Measurements from ENCODE around the gene FHIT.

The FHIT gene

DNA sequence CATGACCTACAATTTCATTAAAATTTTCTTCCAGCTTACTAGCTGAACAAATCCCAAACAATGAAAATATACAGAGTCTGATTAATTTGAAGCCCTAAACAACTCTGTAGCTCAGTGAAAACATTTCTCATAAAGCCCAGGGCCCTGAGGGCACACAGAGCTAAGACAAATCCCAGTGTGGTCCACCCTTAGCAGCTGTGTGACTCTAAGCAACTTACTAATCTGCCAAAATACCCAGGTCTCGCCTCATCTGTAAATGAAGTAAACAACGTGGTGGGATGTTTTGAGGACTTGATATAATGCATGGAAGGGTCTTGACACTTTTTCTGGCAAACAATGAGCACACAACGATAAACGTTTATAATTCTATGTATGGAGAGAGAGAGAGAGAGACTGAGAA is 158.4 kb downstream of the FHIT start:
- no peak for DNase-seq (ENCODE audit: low read depth)
- TF ChIP-seq, protein P1, sequence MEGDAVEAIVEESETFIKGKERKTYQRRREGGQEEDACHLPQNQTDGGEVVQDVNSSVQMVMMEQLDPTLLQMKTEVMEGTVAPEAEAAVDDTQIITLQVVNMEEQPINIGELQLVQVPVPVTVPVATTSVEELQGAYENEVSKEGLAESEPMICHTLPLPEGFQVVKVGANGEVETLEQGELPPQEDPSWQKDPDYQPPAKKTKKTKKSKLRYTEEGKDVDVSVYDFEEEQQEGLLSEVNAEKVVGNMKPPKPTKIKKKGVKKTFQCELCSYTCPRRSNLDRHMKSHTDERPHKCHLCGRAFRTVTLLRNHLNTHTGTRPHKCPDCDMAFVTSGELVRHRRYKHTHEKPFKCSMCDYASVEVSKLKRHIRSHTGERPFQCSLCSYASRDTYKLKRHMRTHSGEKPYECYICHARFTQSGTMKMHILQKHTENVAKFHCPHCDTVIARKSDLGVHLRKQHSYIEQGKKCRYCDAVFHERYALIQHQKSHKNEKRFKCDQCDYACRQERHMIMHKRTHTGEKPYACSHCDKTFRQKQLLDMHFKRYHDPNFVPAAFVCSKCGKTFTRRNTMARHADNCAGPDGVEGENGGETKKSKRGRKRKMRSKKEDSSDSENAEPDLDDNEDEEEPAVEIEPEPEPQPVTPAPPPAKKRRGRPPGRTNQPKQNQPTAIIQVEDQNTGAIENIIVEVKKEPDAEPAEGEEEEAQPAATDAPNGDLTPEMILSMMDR (IDR thresholded peaks at IDR 0.05; ENCODE audit: low read depth, low read length, missing control alignments), result no peak
- no peak overlapping the region for H3K4me3 ChIP-seq (ENCODE audit: low read depth, low read length)

DNA sequence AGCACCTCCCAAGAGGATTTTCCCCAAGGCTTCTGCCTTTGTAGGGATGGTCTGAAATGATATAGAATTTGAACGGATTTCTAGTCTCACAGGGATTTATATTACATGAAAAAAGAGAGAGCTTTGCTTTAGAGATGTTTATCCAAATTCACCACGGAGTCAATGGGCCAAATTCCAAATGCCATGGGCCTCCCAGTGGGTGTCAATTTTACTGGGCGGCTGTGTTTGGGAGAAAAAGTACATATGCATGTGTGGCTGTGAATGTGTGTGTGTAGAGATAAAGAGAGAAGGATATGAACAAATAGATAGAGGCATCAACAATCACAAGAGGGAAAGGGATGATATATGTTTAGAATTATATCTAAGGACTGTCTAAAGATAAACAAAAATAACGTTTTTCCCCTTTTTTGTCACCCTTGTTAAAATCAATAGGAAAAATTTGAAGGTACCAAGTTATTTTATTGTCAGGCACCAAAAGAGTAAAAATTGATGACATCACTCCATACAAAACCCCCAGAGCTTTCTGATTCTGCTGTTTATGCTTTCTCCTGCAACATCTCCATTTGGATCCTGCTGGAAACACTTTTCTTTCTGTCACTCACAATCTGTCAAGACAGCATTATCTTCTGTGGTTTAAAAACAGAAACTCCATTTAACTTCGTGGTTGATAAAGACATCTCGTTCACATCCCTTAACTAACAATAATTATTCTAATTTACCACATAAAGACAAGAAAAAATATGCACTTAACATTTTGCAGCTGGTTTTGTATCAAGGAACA is 160.7 kb downstream of the FHIT start:
- DNase-seq (ENCODE audit: low read depth), result no peak
- TF ChIP-seq, protein P1 (IDR thresholded peaks at IDR 0.05; ENCODE audit: low read depth, low read length, missing control alignments), result no peak
- H3K4me3 ChIP-seq (ENCODE audit: low read depth, low read length), result no peak overlapping the region

DNA sequence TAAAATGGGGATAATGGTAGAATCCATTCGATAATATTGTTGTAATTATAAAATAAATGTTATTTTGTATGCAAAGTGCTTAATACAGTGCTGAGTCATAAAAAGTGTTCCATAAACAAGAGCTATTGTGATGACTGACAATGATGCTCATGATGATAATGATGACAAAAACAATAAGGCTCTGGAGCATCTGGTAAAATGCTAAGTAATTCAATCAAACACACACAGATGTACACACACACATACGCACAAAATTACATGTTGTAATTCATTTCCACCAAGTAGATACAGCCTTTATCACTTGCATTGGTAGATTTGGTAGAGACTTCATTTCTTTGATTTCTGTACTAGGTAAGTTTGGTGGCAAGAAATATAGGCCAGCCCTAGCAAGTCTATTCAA is 163.8 kb downstream of the FHIT start:
- TF ChIP-seq, protein P1 (IDR thresholded peaks at IDR 0.05; ENCODE audit: low read depth, low read length, missing control alignments), result no peak
- no peak overlapping the region for H3K4me3 ChIP-seq (ENCODE audit: low read depth, low read length)
- no peak for DNase-seq (ENCODE audit: low read depth)

DNA sequence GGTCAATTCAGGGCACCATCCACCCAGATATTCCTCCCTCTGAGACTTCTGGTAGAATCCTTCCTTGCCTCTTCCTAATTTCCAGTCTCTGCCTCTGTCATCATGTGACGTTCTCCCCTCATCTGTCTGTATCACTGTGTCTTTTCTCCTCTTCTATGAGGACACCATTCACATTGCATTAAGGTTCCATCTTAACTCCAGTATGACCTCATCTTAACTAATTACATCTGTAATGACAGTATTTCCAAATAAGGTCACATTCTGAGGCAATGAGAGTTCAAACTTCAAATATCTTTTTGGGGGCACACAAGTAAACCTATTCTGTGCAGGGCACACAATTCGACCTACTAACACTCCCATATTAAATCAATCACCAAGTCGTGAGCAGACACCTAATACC is 169.7 kb downstream of the FHIT start:
- no peak overlapping the region for H3K4me3 ChIP-seq (ENCODE audit: low read depth, low read length)

DNA sequence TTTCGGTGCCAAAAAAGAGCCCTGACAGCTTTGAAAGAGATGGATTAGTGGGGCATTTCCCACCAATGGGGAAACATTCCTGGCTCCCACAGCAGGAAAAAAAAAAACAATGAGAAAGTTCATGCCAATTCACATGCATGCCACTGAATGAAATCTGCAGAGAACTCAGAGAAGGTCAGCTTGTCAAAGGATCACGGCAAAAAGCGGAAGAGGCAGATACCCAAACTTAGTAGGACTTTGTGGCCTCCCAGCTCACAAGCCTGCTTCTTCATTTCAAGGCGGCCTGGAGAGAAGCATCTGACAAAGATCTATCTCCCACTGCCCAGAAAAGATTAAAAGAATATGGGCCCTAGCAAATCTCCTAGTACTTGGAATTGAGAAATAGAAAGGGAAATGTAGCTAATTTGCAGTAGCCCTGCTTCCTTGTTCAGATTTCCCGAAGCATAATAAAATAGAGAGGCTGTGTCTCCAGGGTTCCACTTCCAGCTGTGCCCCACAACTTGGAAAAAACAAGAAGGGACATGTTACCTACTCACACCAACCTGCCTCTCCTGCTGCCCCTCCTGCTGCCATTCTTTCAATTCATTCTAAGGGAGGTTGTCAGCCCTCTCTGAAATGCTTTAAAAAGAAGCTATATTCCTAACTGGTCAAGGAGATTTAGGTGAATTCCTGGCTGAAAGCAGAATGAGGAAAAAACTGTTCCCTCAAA is 170.4 kb downstream of the FHIT start:
- no peak for DNase-seq (ENCODE audit: low read depth)
- TF ChIP-seq, protein P1 (IDR thresholded peaks at IDR 0.05; ENCODE audit: low read depth, low read length, missing control alignments), result no peak

More for the DNA sequence above, 169.7 kb downstream of the FHIT start:
- DNase-seq (ENCODE audit: low read depth), result no peak
- TF ChIP-seq, protein P1 (IDR thresholded peaks at IDR 0.05; ENCODE audit: low read depth, low read length, missing control alignments), result no peak

DNA sequence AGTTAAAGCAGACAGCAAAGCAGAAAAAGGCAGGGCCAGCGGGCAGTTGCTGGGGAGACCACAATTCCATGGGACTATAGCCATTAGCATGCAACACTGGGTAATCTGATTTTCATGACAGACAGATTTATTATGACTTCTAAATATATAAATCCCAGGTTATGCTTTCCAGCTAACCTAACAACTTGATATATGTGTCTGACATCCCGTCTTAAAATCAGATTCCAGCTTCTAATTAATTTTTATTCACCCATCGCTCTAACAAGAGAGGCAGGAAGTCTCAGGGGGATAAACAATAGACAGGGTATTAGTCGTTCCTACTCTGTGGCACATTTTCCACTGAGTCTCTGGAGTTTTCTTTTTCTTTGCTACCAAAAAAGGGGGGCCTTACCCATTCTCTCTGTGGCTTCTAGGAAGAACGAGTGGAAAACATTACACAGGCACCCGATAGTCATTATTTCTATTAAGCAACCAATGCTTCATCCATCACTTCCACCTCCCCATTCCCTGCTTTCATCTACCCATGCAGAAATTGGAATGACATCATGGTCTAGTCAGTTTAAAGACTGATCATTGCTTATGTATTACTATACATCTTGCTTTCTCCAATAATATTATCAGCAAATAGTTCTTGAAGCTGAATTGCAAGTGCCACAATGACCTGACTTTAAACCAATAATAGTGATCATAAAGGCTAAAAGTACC is 173.1 kb downstream of the FHIT start:
- TF ChIP-seq, protein P1 (IDR thresholded peaks at IDR 0.05; ENCODE audit: low read depth, low read length, missing control alignments), result no peak
- DNase-seq (ENCODE audit: low read depth), result no peak
- no peak overlapping the region for H3K4me3 ChIP-seq (ENCODE audit: low read depth, low read length)

More for the DNA sequence above, 170.4 kb downstream of the FHIT start:
- no peak overlapping the region for H3K4me3 ChIP-seq (ENCODE audit: low read depth, low read length)
